Fibroblast of lung (primary cell): ENCODE measurements around the gene REPS1. TPM values are rescaled to one million over a fixed set of nuclear protein-coding genes. Genes with fewer than 3 reads are reported as not detected.

Source experiments
- DNase-seq, 2 donors: peaks; one replicate each; pipeline versions ENCODE4 v3.0.0 to v3.0.0-alpha.2; 2010; ENCODE audit warnings: low read depth in 2 of 2
- H2AFZ ChIP-seq: 2 replicates; pipeline ENCODE4 v1.5.1; 2012; ENCODE audit warnings: low read length, control low read depth, inconsistent platforms
- H3K27ac ChIP-seq: 2 replicates; pipeline ENCODE4 v1.5.1; 2011; ENCODE audit warnings: low read length, control low read depth; ENCODE audit not compliant: insufficient read depth
- H3K27me3 ChIP-seq: 2 replicates; pipeline ENCODE4 v1.5.1; 2011; ENCODE audit warnings: mild to moderate bottlenecking, low read length; ENCODE audit not compliant: control insufficient read depth, insufficient read depth
- H3K36me3 ChIP-seq: 2 replicates; pipeline ENCODE4 v1.5.1; 2011; ENCODE audit warnings: low read length; ENCODE audit not compliant: control insufficient read depth, insufficient read depth
- H3K4me1 ChIP-seq: 2 replicates; pipeline ENCODE4 v1.5.1; 2011; ENCODE audit warnings: low read length; ENCODE audit not compliant: control insufficient read depth, insufficient read depth; ENCODE audit errors: extremely low read depth
- H3K4me2 ChIP-seq: 2 replicates; pipeline ENCODE4 v1.5.1; 2011; ENCODE audit warnings: low read length, control low read depth; ENCODE audit not compliant: insufficient read depth; ENCODE audit errors: extremely low read depth
- H3K4me3 ChIP-seq, 4 experiments: fragments of 200-600 bp in 1 of 4; sonication (generic) in 1 of 4; replicated peaks in 1 of 4; 2 replicates each; pipeline ENCODE4 v1.5.1; 2011 to 2016; ENCODE audit warnings: low read length in 4 of 4, low read depth in 3 of 4, mild to moderate bottlenecking in 3 of 4, control low read depth in 2 of 4, inconsistent platforms in 1 of 4, mixed read lengths in 1 of 4; ENCODE audit not compliant: insufficient read depth in 1 of 4; ENCODE audit errors: control extremely low read depth in 1 of 4
- H3K79me2 ChIP-seq: 2 replicates; pipeline ENCODE4 v1.5.1; 2012; ENCODE audit warnings: mild to moderate bottlenecking, low read length, inconsistent platforms; ENCODE audit not compliant: control insufficient read depth, insufficient read depth
- H3K9ac ChIP-seq: 2 replicates; pipeline ENCODE4 v1.5.1; 2011; ENCODE audit warnings: mild to moderate bottlenecking, low read length, control low read depth; ENCODE audit not compliant: insufficient read depth
- H3K9me3 ChIP-seq: 2 replicates; pipeline ENCODE4 v1.5.1; 2012; ENCODE audit warnings: low read depth, low read length; ENCODE audit not compliant: control insufficient read depth, insufficient read depth
- H4K20me1 ChIP-seq: 2 replicates; pipeline ENCODE4 v1.5.1; 2011; ENCODE audit warnings: low read length; ENCODE audit not compliant: control insufficient read depth, insufficient read depth; ENCODE audit errors: extremely low read depth
- EZH2 ChIP-seq: IDR thresholded peaks from 2 replicates; pipeline ENCODE4 v1.5.1; 2012; ENCODE audit warnings: low read length, control low read depth, mild to moderate bottlenecking; ENCODE audit errors: missing control alignments
- polyA plus RNA-seq, 2 donors: library from polyadenylated mRNA; depleted of rRNA in 1 of 2; stranded (reverse) in 1 of 2; unstranded in 1 of 2; fragments of >200 nt; gene quantifications; 2 replicates each; pipeline ENCODE4 v1.2.1, GENCODE V29; 2011 to 2012; ENCODE audit warnings: missing spikeins in 1 of 2
- total RNA-seq: library from RNA; depleted of rRNA; stranded (reverse); fragments of >200 nt; gene quantifications from 2 replicates; pipeline ENCODE4 v1.2.1, GENCODE V29; 2014
- TF ChIP-seq, protein P1 (sequence below), 2 donors: IDR thresholded peaks in 1 of 2; conservative IDR thresholded peaks in 1 of 2; 1 replicate in 1 of 2; 2 replicates in 1 of 2; pipeline ENCODE4 v1.5.1; 2011 to 2012; ENCODE audit warnings: low read length in 2 of 2, control low read depth in 1 of 2, inconsistent platforms in 1 of 2, low read depth in 1 of 2, mild to moderate bottlenecking in 1 of 2

REPS1 gene
- total and polyA plus RNA-seq, 2 donors (not counting 1 experiment from before 2014, with no cell fraction given) = 27.8 to 28.2 TPM

DNA sequence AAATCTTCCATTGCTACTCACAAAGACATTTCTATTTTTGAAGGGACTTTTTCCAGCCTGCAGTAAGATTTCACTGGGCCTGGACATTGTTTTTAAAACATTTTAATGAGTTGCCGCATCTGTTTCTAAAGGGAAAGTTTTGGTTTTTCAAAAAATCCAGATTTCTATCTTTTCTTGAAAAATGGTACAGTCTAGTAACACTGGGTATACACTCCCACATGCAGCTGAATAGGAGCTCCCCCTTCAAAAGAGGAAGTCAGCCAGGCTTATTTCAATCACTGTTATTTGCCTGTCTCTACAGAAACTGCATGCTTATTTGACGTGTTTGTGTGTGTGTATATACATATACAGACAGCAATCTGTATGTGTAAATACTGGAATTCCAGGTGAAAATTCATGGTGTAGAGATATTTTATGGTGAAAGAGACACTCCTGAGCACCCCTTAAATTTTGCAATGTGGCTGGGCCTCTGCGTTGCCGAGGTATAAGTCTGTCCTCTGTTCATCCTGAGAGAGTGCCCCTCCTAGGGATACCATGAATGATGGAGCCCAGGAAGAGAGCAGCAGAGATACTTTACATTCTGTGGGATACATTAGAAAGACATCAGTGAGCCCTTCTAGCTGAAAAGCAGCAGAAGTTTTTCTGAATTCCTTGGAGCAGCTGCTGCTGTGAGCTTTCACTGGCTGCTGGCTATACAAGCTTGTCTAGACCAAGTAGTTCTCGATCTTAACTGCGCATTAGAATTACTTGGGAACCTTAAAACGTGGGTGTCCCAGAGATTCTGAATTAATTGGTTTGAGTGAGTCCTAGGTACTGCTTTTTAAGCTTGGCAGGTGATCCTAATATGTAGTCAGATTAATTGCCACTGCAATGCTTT, 28.5 kb upstream of the REPS1 start:
- TF ChIP-seq, protein P1, sequence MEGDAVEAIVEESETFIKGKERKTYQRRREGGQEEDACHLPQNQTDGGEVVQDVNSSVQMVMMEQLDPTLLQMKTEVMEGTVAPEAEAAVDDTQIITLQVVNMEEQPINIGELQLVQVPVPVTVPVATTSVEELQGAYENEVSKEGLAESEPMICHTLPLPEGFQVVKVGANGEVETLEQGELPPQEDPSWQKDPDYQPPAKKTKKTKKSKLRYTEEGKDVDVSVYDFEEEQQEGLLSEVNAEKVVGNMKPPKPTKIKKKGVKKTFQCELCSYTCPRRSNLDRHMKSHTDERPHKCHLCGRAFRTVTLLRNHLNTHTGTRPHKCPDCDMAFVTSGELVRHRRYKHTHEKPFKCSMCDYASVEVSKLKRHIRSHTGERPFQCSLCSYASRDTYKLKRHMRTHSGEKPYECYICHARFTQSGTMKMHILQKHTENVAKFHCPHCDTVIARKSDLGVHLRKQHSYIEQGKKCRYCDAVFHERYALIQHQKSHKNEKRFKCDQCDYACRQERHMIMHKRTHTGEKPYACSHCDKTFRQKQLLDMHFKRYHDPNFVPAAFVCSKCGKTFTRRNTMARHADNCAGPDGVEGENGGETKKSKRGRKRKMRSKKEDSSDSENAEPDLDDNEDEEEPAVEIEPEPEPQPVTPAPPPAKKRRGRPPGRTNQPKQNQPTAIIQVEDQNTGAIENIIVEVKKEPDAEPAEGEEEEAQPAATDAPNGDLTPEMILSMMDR (conservative IDR thresholded peaks at IDR 0.05 in 1 of 2, IDR thresholded peaks at IDR 0.05 in 1 of 2; ENCODE audit: low read depth in 1 of 2, low read length in 2 of 2) = no peak
- no peak for TF ChIP-seq EZH2
- Histone ChIP-seq H3K27ac (no peak overlapping the region), H3K4me2 (no peak overlapping the region), H3K36me3 (no peaks in the 10 kb centered on the region), H3K9ac (no peak overlapping the region), H3K9me3 (no peaks in the 10 kb centered on the region), H2AFZ (no peak overlapping the region), H3K4me1 (no peaks in the 10 kb centered on the region), H4K20me1 (no peaks in the 10 kb centered on the region), H3K4me3 (no peak overlapping the region), H3K27me3 (no peaks in the 10 kb centered on the region), H3K79me2 (no peaks in the 10 kb centered on the region)
- DNase-seq = no peak

DNA sequence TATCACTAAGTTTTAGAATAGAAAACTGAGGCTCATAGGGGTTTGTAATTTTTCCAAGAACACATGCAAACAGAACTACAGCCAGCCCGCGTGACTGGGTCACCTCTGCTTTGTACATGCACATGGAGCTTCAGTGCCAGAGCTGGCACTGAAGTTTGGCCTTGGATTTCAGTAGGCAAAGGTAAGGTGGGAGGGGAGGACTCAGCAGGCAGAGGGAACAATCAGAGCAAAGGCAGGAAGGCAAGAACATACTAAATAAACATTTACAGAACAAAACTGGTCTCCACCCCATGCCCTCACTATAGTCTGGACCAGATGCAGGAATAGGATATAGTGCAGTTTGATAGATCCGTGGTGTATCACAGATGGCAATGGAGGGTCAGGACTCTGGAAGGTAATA, 26.9 kb upstream of the REPS1 start:
- Histone ChIP-seq H3K4me1 (no peaks in the 10 kb centered on the region), H3K9me3 (no peaks in the 10 kb centered on the region), H3K27ac (no peak overlapping the region), H2AFZ (no peak overlapping the region), H3K4me3 (no peak overlapping the region), H3K27me3 (no peaks in the 10 kb centered on the region), H3K79me2 (no peaks in the 10 kb centered on the region), H3K9ac (no peak overlapping the region), H3K36me3 (no peaks in the 10 kb centered on the region), H4K20me1 (no peaks in the 10 kb centered on the region), H3K4me2 (no peak overlapping the region)
- DNase-seq = no peak
- no peak for TF ChIP-seq EZH2

DNA sequence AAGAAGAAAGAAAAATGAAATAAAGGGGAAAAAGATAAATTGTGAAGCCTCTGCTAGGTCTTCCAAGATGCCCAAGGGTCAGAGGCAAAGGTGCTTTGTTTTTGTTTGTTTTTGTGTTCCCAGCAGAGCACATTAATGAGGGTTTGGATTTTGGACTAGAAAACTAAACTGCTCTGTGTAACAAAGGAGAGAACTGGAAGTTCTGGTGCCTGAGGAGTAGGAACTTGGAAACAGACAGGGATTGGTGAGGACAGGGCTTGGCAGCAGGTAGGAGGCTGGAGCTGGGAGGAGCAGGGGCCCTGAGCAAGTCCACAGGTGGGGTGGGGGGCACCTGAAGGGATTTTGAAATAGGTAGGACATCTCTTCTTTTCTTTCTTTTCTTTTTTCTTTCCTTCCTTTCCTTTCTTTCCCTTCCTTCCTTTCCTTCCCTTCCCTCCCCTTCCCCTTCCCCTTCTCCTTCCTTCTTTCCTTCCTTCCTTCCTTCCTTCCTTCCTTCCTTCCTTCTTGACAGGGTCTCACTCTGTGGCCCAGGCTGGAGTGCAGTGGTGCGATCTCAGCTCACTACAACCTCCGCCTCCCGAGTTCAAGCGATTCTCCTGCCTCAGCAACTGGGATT, 25.2 kb upstream of the REPS1 start:
- H3K27ac ChIP-seq = no peak overlapping the region
- H3K4me2 ChIP-seq = no peak overlapping the region
- H3K4me1 ChIP-seq = no peaks in the 10 kb centered on the region
- H2AFZ ChIP-seq = no peak overlapping the region
- no peaks in the 10 kb centered on the region for H3K36me3 ChIP-seq
- no peak overlapping the region for H3K4me3 ChIP-seq
- no peak overlapping the region for H3K9ac ChIP-seq
- TF ChIP-seq EZH2 = no peak
- TF ChIP-seq, protein P1 (conservative IDR thresholded peaks at IDR 0.05 in 1 of 2, IDR thresholded peaks at IDR 0.05 in 1 of 2; ENCODE audit: low read depth in 1 of 2, low read length in 2 of 2) = no peak
- no peaks in the 10 kb centered on the region for H3K79me2 ChIP-seq
- DNase-seq = no peak
- no peaks in the 10 kb centered on the region for H3K9me3 ChIP-seq
- H4K20me1 ChIP-seq = no peaks in the 10 kb centered on the region
- H3K27me3 ChIP-seq = no peaks in the 10 kb centered on the region
